ENCODE measurements around the gene KCNQ1OT1.

KCNQ1OT1 gene

GRCh38 chr11:2582351-2582945 lies 117.3 kb downstream of the KCNQ1OT1 start:
- DNase-seq (ENCODE audit: low read depth in 2 of 2) = no peak

- no peak for DNase-seq (ENCODE audit: low read depth in 2 of 2)
Measured at GRCh38 chr11:2581931-2582350, 117.9 kb downstream of the KCNQ1OT1 start.

- no peak for DNase-seq (ENCODE audit: low read depth in 2 of 2)
Measured at GRCh38 chr11:2581151-2581930, 118.5 kb downstream of the KCNQ1OT1 start.

DNA sequence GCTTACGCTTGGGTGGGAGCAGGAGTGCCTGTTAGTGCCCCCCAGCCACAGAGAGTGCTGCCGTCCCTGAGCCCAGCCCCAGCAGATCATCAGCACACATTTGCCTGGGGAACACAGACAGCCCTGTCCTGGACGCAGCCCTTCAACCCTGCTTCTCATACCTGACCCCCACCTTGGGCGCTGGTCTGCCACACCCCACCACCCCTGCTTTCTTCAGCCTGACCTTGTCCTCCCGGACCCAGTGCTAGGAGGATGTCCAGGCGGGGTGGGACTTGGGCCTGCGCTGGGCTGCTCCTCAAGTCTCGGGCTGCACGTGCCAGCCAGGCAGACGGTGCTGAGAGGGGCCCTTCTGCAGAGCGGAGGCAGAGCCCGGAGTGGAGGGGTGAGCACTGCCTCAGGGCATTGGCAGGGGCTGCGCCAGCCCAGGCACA lies 119.2 kb downstream of the KCNQ1OT1 start:
- DNase-seq (ENCODE audit: low read depth in 2 of 2) = no peak

GRCh38 chr11:2580061-2580421 lies 119.8 kb downstream of the KCNQ1OT1 start:
- no peak for DNase-seq (ENCODE audit: low read depth in 2 of 2)

DNA sequence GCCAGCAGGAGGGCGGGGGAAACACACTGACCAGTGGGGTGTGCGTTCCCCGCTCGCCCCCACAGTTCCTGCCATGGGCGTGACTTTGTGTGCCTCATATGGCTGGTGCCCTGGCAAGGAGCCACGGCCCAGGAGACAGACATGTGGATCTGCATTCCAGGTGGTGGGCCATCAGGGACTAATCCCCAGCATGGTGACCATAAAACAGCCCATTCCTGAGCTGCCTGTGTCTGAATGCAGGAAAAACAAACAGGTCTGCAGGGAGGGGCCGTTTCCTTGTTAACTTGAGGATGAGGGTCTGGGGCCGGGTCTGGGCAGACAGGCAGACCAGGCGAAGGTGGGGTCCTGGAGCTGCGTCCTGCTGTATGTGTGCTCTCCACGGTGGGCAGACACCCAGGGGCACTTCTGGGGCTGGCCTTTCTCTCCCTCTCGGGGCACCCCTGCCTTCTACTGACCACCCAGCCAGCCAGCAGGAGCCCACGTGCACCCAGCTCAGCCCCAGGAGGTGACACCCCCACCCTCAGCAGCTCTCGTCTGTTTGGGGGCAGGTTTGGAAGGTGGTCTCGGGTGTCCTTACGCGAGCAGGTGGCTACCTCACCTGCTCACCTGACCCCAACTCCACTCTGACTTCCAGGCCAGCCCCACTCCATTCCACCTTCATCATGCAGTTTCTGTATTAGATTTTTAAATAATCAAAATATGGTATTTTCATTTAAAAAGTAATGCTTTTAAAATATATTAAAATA lies 120.3 kb downstream of the KCNQ1OT1 start:
- no peak for DNase-seq (ENCODE audit: low read depth in 2 of 2)

GRCh38 chr11:2578929-2579270 lies 120.9 kb downstream of the KCNQ1OT1 start:
- DNase-seq (ENCODE audit: low read depth in 2 of 2) = no peak

DNA sequence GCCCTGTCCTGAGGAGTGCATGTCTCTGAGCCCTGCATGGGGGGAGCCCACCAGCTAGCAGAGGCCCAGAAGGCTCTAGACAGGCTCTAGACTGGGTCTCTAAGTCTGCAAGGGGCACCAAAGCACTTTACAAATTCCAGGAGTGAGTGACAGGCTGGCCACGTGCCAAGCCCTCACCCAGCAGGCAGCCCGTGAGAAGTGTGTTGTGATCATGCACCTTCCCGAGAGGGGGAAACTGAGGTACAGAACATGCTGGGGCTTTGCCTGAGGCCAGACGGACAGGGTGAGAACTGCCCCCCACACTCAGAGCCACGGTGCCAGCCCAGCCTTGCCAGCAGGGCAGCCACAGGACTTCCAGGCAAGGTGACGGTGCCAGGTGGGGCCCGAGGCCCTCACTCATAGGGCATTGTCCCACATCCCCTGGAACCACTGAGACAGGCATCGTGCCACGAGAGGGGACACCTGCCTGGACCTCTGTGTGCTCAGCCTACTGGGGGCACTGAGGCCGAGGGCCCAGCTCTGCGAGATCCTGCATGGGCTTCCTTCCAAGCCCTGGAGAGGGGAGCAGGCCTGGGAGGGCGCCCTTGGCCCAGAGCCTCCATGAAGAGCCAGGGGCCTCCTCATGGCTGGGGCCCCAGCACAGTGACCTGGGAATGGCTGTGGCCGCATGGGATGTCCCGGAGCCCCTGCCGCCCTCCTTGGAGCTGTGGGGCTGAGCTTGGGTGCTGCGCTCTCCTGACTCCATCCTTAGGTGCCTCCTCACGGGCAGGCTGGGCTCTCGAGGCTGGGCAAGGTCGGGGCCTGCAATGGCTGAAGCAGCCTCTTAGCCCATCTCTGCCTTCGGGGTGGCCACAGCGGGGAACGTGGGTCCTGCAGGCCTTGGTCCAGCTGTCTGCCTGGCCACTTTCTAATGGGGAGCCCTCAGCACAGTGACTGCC lies 121.5 kb downstream of the KCNQ1OT1 start:
- DNase-seq (ENCODE audit: low read depth in 2 of 2) = no peak

DNA sequence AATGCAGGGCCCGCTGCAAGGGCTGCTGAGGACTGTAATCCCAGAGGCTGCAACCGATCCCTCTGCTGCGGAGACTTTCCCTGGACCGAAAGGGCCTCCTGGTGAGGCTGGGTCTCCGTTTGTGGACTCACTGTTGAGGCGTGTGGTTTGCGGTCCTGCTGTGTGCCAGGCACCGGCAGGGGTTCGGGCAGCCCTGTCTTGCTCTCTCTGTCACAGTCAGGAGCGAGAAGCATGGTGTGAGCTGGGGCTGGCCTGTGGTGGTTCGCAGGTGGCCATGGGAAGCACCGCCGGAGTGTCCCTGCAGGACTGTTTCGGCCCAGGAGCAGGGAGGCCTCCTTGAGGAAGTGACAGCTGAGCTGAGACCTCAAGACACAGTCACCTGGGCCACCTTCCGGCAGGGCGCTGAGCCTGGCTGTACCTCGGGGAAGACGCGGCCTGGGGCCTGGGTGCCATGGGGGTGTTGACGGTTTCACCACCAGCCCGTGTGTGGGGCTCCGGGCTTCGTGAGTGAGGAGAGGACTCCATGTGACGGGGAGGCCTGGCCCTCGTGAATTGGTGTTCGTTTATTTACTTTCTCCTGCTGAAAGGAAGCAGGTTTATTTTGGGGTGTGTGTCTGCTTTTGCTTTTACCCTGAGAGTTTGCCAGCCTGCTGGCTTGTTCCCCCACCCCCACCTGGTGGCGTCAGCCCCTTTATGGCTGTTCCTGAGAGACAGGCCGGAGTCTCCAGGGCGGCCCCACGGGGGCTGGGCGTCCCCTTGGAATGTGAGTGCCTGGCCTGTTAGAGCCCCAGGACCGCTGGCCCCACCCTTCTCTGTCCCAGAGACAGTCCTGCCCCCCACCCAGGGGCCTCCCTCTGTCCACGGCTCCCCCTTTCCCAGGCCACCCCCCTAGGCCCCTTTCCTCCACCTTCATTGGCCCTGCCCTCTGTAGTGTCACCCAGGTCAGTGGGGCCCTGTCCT lies 122.5 kb downstream of the KCNQ1OT1 start:
- DNase-seq (ENCODE audit: low read depth in 2 of 2) = no peak

GRCh38 chr11:2576549-2576948 lies 123.2 kb downstream of the KCNQ1OT1 start:
- DNase-seq (ENCODE audit: low read depth in 2 of 2) = no peak

- no peak for DNase-seq (ENCODE audit: low read depth in 2 of 2)
Measured at GRCh38 chr11:2576111-2576510, 123.7 kb downstream of the KCNQ1OT1 start.

DNA sequence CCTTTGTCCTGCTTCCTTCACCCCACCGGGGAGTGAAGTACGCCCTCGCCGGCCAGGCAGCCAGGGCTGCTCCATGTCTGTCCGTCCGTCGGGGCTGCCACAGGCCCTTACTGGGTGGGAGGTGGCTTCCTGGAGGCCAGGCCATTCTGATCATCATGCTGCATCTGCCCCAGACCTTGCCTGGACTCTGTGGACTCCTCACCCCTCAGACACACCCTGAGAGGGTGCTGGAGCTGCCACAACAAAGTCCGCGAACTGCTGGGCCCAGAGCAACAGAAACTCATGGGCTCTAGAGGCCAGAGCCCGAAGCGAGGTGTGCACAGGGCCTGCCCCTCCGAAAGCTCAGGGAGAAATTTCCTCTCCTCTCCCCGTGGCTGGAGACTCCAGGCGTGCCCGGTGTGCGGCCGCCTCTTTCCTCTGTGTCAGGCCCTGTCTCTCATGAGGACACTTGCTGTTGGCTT lies 124.2 kb downstream of the KCNQ1OT1 start:
- DNase-seq (ENCODE audit: low read depth in 2 of 2) = no peak

DNA sequence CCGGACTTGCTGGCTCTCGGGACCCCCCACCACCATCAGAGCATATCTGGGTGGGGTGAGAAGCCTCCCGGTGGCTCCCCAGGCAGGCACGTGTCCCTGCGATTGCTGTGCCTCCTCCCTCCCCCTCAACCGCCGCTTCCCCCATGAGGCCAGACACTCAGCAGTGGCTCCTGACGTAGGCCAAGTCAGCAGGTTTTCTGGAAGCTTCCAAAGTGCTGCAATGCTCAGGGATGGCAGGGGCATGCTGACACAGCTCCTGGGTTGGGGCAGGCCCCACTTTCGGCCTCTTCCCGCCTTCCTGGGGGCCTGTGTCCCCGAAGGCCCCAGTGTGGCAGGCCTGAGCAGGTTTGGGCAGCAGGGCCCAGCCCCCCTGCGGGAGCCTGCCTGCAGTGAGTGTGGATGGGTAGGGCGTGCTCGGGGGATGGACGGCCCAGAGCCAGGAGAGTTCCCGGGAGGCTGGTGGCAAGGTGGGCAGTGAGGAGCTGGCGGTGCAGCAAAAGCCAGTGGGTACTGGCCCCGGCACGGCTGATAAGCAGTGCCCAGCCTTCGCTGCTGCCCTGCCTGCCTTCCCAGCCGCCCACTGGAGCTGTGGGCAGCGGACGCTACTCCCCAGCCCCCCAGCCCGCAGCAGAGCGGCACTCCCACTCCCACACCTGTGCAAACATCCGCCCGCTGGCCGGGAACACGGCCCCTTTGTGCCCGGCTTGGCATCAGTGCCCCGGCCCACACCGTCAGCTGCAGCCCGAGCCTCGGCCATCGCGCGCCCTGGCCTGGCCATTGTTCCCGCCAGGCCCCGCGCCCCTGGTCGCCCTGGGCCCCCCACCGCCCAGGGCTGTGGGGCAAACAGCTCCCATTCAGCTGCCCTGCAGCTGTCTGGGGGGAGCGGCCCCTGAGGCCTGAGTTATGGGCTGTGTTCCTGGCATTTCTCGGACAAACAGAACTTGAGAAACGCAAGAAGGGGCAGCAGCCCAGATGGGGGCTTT lies 125.0 kb downstream of the KCNQ1OT1 start:
- DNase-seq (ENCODE audit: low read depth in 2 of 2) = no peak

DNA sequence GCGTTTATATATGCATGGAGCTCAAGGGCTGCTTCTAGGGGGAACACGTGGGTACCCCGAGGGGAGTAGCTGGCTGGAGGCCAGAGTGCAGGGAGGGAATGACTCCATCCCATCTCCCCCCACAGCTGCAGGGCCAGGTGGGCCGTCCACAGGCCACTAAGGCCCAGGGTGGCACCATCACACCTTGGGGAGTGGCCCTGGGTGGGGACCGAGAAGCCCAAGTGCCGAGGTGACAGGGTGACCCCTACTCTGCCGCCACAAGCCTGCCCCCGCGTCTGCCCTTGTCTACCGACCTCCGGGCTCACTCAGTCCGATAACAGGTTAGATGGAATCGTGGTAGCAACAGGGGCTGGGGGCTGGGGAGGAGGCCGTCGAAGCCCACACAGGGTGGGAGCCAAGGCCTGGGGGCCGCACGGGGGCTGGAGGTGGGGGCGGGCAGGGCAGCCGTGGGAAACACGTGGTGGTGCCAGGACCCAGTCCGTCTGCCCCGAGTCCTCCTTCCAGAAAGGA lies 125.7 kb downstream of the KCNQ1OT1 start:
- no peak for DNase-seq (ENCODE audit: low read depth in 2 of 2)

DNA sequence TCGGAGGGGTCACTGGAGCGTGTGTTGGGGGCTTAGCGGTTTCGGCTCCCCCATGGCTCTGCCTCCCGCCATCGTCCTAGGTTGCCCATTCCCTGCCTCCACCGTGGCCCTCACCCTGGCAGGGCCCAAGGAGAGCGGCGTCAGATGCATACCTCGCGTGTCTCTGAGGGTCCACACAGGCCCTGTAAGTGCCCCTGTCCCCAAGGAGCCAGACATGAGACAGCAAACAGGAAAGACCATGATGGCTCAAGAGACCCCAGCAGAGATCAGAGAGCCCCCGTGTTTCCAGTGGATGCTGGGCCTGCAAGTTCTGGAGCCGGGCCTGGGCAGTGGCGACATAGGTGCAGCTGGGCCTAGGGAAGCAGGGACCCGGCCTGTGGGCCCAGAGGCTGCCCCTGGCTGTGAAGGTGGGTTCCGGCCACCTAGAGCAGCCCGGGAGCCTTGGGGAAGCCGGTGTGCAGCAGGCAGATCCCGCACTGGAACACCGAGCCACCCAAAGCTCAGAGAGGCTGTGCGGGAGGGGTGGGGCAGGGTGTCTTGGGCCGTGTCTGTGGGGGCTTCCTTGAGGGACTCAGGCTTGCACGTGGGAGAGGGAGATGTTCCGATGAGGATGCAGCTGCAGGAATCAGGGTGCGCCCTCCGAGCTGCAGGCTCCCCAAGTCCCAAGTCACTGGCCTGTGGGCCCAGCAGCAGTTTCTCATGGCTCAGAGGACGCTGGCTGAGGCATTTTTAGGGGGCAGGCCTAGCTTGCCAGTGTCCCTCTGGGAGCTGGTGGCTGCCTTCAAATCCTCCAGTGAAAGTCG lies 126.4 kb downstream of the KCNQ1OT1 start:
- no peak for DNase-seq (ENCODE audit: low read depth in 2 of 2)

DNA sequence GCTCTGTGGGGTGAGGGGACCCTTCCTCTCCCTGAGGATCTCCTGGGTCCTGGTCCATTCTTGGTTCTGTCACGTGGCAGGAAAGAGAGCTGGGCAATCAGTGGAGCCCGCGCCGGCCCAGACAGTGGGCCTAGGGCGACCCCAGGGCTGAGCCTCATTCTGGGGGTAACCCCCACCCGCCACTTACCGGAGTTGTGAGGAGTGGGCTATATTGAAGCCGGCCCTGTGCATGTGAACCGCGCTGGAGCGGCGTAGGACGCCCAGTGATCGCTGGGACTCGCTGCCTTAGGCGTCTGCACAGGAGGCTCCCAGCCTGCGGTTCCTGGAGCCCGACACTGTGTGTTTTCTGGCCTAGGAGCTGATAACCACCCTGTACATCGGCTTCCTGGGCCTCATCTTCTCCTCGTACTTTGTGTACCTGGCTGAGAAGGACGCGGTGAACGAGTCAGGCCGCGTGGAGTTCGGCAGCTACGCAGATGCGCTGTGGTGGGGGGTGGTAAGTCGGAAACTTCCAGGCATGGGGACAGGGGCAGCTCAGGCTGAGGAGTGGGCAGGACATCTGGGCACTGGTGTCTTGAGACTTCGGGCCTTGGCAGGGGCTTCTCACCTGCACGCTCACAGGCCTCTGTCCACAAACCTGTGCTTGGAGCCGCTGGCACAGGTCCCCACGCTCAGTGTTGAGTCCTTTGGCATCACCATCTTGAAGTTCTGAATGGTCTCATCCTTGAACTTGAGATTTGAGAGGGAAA lies 127.1 kb downstream of the KCNQ1OT1 start:
- DNase-seq (ENCODE audit: low read depth in 2 of 2) = no peak

- no peak for DNase-seq (ENCODE audit: low read depth in 2 of 2)
Measured at GRCh38 chr11:2571598-2572281, 128.1 kb downstream of the KCNQ1OT1 start.

Data from stimulated activated CD4-positive, alpha-beta T cell treated with anti-CD3 and anti-CD28 coated beads, Interleukin-4, amount 100 ng/mL, for 48 hours (primary cell).